GM21360 (cell line): Measurements from ENCODE around the gene LZTS3.
"Not testable (repeated sequence)": the region's sequence is repeated elsewhere in the genome, so short reads cannot be mapped to it uniquely, and the experiment has no call there.

Source experiments
- ATAC-seq: cut with Tn5 transposase; IDR thresholded peaks from one replicate; pipeline ENCODE4 v1.9.1; 2021; ENCODE audit warnings: mild to moderate bottlenecking, moderate library complexity; ENCODE audit not compliant: unreplicated experiment

Gene LZTS3

GRCh38 chr20:3146732-3147341, 26.5 kb downstream of the LZTS3 start:
- no peak for ATAC-seq

GRCh38 chr20:3141757-3142156, 31.6 kb downstream of the LZTS3 start:
- ATAC-seq = no peak

- ATAC-seq = no peak
Measured at GRCh38 chr20:3137492-3137891, 35.9 kb downstream of the LZTS3 start.

GRCh38 chr20:3135507-3136070, 37.8 kb downstream of the LZTS3 start:
- no peak for ATAC-seq

- ATAC-seq = no peak
Measured at GRCh38 chr20:3134151-3134550, 39.2 kb downstream of the LZTS3 start.

GRCh38 chr20:3133155-3133554, 40.2 kb downstream of the LZTS3 start:
- ATAC-seq = no peak

GRCh38 chr20:3130051-3130600, 43.2 kb downstream of the LZTS3 start:
- ATAC-seq = no peak

GRCh38 chr20:3129094-3129493, 44.3 kb downstream of the LZTS3 start:
- ATAC-seq = no peak

- ATAC-seq = no peak
Measured at GRCh38 chr20:3128275-3128984, 44.9 kb downstream of the LZTS3 start.

GRCh38 chr20:3126527-3126859, 46.9 kb downstream of the LZTS3 start:
- ATAC-seq = no peak

- ATAC-seq = not testable (repeated sequence)
Measured at GRCh38 chr20:3125776-3126526, 47.4 kb downstream of the LZTS3 start.

- ATAC-seq = not testable (repeated sequence)
Measured at GRCh38 chr20:3124773-3125560, 48.4 kb downstream of the LZTS3 start.

- not testable (repeated sequence) for ATAC-seq
Measured at GRCh38 chr20:3124163-3124562, 49.2 kb downstream of the LZTS3 start.

GRCh38 chr20:3123542-3123941, 49.8 kb downstream of the LZTS3 start:
- no peak for ATAC-seq

- ATAC-seq = no peak
Measured at GRCh38 chr20:3121955-3122610, 51.3 kb downstream of the LZTS3 start.

GRCh38 chr20:3121271-3121911, 52.0 kb downstream of the LZTS3 start:
- ATAC-seq = no peak

- no peak for ATAC-seq
Measured at GRCh38 chr20:3119044-3119443, 54.3 kb downstream of the LZTS3 start.

GRCh38 chr20:3117839-3118379, 55.4 kb downstream of the LZTS3 start:
- ATAC-seq = not testable (repeated sequence)

- no peak for ATAC-seq
Measured at GRCh38 chr20:3116341-3116740, 57.0 kb downstream of the LZTS3 start.
